GM21619 (cell line): Measurements from ENCODE around the gene IMMP2L.
"Not testable (repeated sequence)": the region's sequence is repeated elsewhere in the genome, so short reads cannot be mapped to it uniquely, and the experiment has no call there.

Source experiments
- ATAC-seq: cut with Tn5 transposase; IDR thresholded peaks from one replicate; pipeline ENCODE4 v1.9.1; 2021; ENCODE audit not compliant: unreplicated experiment

The IMMP2L gene

DNA sequence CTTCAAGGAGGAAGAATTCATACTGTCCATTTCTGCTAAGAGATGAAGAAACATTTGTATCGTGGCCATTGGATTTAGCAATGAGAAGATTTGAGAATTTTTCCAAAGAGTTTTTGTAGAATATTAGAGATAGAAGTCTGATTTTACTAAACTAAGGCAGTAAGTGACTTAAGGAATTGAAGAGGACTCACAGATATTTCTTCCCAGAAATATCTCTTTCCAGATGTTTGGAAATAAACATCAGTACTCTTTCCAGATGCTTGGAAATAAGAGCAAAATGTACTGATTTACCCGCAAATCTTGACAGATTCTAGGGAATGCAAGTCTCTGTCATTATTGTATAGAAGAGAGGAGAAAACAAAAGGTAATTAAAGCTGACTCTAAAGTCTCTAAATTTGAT lies 91.3 kb downstream of the IMMP2L start:
- ATAC-seq: no peak

DNA sequence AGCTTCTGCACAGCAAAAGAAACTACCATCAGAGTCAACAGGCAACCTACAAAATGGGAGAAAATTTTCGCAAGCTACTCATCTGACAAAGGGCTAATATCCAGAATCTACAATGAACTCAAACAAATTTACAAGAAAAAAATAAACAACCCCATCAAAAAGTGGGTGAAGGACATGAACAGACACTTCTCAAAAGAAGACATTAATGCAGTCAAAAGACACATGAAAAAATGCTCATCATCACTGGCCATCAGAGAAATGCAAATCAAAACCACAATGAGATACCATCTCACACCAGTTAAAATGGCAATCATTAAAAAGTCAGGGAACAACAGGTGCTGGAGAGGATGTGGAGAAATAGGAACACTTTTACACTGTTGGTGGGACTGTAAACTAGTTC lies 92.4 kb downstream of the IMMP2L start:
- not testable (repeated sequence) for ATAC-seq

DNA sequence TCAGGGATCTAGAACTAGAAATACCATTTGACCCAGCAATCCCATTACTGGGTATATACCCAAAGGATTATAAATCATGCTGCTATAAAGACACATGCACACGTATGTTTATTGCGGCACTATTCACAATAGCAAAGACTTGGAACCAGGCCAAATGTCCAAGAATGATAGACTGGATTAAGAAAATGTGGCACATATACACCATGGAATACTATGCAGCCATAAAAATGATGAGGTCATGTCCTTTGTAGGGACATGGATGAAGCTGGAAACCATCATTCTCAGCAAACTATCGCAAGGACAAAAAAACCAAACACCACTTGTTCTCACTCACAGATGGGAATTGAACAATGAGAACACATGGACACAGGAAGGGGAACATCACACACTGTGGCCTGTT lies 96.5 kb downstream of the IMMP2L start:
- not testable (repeated sequence) for ATAC-seq

DNA sequence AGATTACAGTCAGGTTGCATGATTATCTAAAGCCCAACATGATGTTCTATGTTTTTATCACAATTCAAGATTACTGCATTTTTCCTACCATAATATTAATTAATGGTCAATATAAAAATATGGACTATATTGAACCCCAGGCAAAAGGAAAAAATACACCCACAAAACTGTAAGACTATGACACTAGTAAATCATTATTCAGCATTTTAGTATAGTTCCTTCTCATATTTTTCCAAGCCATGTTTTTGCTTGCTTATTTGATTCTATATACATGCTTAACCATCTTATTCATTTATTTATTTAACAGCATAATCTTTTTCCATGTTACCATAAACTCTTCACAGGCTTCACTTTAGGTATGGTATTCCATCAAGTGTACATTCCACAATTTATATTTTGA lies 101.6 kb downstream of the IMMP2L start:
- no peak for ATAC-seq

DNA sequence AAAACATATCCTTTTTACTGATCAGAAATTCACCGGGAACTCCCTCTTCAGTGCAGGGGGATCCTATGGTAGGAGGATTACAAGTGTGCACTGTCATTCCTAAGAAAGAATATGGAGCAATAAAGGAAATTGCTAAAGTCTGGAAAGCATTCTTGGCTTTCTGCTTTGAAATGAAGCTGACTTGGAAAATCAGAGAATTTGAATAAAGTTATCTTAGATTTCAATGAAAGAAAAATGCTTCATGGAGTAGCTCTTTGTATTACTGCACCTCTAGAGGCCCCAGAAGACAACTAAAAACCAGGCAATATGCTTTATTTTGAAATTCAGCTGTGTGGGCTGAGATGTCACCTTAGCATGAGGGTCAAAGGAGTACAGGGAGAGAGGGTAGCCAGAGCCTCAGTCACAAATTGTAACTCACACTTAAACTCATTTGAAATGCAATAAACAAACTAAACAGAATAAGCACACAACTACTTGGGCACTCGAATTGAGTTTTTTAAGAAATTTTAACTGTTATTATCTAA lies 102.5 kb downstream of the IMMP2L start:
- ATAC-seq: no peak

DNA sequence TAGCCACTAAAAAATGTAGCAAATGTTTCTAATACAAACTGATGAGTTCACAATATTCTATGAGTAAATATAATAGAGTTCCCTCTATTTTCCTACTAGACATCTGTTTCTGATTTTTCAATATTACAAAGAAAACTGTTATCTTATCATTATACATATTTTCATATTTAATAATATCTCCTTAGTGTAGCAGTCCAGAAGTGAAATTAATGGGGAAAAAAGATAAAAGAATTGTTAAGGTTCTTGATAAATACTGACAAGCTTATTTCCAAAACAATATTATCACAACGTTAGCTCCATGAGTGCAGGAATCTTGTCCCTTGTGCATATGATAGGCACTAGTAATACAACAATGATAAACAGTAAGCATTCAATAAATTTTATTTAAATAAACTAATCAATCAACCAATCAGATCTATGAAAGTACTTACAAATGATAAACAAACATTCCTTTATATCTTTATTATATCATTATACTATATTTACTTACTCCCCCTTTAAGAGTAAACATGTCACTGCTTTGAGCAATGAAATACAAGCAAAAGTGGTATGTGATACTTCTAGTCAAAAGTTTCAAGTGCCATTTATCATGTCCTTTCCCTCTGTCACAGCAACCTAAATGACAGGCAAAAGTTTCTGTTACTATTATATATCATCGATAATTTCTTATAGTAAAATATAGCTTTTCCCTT lies 103.1 kb downstream of the IMMP2L start:
- ATAC-seq: no peak

DNA sequence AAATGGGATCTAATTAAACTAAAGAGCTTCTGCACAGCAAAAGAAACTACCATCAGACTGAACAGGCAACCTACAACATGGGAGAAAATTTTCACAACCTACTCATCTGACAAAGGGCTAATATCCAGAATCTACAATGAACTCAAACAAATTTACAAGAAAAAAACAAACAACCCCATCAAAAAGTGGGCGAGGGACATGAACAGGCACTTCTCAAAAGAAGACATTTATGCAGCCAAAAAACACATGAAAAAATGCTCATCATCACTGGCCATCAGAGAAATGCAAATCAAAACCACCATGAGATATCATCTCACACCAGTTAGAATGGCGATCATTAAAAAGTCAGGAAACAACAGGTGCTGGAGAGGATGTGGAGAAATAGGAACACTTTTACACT lies 111.6 kb downstream of the IMMP2L start:
- not testable (repeated sequence) for ATAC-seq

DNA sequence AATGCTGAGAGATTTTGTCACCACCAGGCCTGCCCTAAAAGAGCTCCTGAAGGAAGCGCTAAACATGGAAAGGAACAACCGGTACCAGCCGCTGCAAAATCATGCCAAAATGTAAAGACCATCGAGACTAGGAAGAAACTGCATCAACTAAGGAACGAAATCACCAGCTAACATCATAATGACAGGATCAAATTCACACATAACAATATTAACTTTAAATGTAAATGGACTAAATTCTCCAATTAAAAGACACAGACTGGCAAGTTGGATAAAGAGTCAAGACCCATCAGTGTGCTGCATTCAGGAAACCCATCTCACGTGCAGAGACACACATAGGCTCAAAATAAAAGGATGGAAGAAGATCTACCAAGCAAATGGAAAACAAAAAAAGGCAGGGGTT lies 114.8 kb downstream of the IMMP2L start:
- not testable (repeated sequence) for ATAC-seq

DNA sequence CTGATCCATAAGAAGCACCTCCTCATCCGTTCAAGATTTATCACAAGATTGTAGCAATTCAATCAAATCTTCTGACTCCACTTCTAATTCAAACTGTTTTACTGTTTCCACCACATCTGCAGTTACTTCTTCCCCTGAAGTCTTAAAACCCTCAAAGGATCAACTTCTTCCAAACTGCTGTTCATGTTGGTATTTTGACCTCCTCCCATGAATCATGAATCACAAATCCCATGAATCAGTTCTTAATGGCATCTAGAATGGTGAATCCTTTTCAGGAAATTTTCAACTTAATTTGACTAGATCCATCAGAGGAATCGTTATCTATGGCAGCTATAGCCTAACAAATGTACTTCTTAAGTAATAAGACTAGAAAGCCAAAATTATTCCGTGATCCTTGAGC lies 122.3 kb downstream of the IMMP2L start:
- no peak for ATAC-seq

DNA sequence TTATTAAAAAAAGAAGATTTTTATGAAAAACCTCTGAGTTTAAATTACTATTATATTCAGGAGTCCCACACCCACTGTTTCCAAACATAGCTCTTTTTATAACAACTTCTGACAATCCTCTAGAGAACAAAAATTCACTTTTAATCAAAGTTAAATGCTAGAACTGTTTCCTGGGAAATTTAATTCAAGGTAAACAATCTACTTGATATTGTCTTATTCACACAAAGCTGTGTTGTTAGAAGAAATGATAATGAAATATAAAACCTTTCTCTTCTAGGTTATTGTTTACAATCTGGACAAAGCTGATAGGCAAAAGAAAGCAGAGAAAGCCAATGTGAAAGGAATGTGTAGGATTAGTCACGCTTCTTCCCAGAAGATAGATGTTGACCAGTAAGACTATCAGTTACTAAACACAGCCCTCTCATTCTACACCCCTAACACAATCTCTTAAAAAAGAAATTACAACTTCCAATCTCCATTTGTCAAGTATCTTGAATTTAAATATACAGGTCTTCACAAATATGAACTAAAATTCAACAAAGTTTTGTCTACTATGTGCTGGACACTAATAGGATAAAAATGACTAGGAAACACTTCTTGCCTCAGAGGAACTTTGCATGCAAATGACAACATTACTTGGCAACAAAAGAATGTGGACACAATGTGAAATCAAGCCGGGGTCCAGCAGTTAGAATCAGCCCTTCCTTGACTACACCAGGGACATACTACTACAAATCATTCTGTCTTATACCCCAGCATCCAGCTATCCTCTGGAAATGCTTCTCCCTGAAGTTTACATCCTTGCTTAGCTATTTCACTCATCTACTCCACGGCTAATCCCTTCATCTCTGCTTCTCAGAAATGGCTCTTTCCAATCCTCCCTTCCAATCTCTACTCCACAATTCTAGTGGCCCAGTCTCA lies 123.7 kb downstream of the IMMP2L start:
- no peak for ATAC-seq

DNA sequence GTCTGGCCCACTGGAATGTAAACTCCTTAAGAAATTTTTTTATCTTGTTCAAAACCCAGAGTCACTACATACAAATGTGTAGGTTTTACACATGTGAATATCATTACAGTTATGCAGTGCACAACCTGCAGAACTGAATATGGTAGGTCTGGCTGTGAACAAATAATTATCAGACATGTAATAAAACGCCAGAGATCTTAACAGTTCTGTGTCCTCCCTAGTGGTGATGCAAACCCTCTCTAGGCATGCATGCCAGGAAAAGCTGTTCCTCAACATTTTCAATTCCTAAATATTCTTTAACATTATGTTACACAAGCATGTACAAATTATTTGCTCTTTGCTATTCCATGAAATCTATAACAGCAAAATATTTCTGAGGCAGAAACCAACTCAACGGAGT lies 124.6 kb downstream of the IMMP2L start:
- no peak for ATAC-seq

DNA sequence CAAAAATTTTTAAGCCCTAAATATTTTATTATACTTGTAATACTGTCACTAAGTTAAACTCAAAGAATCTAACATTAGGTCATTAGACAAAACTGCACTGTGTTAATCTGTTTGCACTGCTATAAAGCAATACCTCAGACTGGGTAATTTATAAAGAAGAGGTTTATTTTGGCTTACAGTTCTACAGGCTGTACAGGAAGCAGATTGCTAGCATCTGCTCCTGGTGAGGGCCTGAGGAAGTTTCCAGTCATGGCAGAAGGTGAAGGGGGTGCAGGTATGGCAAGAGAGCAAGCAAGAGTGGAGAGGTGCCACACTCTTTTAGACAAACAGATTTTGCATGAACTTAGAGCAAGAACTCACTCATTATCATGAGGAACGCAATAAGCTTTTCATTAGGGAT lies 125.7 kb downstream of the IMMP2L start:
- ATAC-seq: no peak

DNA sequence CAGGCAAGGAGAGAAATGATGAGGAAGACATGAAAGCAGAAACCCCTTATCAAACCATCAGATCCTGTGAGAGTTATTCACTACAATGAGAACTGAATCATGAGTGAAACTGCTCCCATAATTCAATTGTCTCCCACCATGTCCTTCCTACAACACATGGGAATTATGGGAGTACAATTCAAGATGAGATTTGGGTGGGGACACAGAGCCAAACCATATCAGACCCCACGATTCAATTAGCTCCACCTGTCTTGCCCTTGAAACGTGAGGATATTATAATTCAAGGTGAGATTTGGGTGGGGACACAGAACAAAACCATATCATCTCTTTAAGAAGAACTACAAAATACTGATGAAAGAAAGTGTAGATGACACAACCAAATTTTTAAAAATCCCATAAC lies 128.9 kb downstream of the IMMP2L start:
- no peak for ATAC-seq

DNA sequence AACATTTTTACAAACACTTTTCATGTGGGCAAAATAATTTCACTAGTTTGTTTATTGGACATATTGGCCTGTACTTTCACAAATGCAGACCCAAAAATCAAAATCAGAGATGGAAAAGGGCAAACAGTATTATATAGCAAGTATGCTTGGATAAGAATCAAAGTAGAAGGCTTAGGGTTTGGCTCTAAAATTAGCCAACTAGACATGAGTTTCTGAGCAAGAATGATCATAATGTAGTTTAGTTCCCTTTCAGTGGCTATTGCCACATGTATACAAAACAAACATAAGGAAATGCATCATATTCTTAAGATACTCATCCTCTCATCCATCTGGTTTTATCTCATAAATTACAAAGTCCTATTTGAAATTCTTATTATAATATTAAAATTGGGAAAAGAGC lies 132.5 kb downstream of the IMMP2L start:
- no peak for ATAC-seq

DNA sequence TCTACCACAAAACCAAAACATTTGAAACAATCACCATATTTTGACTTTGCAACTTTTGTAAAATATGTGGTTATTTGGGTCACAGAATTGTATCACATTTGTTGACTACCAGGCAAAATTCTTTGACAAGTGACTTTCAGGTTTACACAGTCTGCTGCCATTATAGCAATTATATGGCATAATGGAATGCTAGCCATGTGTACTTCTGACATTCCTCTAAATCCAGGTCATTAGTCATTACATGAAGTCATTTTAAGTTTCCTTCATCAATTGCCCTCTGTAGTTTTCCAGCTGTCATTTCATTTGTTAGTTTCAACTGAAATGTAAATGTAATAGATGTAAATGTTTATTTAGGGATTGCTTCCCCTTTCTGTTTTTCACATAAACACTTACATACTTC lies 137.5 kb downstream of the IMMP2L start:
- ATAC-seq: no peak

DNA sequence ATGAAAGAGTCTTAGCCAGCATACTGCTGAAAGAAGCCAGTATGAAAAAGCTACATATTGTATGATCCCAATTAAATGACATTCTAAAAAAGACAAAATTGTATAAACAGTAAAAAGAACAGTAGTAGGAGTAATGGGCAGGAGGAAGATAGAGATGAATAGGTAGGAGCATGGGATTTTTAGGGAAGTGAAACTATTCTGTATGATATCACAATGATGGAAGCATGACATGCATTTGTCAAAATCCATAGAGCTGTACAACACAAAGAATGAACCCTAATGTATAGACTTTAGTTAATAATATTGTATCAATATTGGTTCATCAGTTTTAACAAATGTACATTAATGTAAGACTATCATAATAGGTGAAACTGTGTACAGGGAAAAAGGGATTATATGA lies 147.9 kb downstream of the IMMP2L start:
- no peak for ATAC-seq

DNA sequence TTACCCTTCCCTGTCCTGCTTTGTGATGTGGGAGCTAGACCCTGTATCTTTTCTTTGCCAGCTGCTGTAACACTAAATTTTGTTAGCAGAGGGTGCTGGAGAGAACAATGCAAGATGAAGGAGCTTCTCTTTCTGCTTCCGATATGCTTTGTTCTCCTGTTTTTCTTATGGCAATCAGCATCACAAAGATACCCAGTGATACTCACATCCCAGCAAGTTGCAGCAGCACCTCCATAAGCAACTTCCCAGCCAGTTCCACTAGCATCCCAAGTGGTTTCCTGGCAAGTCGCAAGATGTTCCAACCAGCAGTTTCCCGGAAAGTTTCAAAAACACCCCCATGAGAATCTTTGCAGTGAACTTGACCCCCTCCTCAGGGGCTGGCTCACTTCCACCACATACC lies 148.6 kb downstream of the IMMP2L start:
- ATAC-seq: no peak

DNA sequence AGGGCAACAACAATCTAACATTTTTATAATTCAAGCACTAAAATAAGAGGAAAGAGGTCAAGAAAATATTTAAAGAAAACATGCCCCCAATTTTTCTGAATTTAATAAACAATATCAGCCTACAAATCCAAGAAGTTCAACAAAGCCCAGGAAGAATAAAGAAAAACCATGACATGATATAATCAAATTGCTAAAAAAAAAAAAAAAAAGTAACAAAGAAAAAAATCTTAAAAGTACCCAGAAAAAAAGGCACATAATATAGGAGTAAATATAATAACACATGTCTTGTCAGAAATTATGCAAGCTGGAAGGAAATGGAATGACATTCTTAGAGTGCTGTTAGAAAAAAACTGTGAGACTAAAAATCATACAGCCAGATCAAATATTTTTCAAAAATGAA lies 151.4 kb downstream of the IMMP2L start:
- no peak for ATAC-seq

DNA sequence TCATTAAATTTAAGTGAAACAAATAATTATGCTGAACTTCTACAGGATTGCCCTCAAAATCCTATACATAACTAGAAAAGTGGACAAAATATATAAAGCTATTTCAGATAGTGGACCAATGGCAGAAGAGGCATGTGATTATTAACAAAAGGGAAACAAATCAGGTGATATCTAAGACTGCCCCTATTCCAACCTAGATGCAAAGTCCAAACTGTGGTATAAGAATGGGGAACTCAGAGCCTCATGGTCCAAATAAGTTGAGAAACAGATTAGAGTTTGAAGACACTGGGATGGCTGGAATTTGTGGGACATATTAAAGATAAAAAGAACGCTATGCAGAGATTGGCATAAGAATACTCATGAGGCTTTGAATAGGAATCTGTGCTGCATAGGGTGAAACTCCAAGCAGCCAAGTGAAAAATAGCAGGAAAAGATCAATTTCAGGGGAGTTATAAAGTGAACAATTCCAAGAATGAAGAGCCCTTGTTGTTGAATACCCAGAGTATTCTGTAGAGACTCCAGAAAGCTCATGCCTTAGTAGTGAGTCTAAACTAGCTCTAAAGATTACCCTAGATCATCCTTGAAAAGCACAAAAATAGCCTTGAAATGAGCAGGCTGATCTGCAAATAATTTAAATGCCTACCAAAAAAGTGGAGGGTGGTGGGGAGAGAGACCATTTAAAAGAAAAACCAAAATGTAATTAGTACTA lies 152.4 kb downstream of the IMMP2L start:
- ATAC-seq: no peak

DNA sequence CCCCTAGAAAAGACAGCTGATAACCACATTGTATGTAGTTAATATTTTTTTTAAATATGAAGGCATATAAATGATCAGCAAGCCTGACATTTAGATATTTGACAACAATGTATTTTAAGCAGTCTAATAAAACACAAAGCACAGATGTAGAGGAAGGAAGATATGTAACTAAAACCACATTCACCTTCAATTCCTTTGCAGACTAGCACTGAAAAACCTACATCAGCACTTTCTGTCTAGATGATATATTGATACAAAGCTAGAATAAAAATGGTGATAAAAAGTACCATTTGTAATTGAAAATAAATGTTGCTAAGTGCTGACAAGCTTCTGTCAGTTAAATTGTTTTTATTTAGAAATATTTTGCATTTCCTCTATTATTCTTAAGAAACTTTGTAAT lies 153.6 kb downstream of the IMMP2L start:
- no peak for ATAC-seq

DNA sequence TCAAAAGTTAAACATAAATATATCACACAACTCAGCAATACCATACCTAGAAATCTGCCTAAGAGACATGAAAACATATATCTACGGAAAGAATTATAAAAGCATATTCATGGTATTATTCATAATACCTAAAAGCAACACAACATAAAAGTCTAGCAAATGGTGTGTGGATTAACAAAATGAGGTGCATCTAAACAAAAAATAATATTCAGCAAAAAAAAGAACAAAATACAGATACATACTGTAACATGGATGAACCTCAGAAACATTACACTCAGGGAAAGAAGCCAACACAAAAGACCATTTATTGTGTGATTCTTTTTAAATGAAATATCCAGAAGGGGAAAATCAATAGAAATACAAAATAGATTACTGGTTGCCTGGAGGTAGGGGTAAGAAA lies 155.0 kb downstream of the IMMP2L start:
- no peak for ATAC-seq

DNA sequence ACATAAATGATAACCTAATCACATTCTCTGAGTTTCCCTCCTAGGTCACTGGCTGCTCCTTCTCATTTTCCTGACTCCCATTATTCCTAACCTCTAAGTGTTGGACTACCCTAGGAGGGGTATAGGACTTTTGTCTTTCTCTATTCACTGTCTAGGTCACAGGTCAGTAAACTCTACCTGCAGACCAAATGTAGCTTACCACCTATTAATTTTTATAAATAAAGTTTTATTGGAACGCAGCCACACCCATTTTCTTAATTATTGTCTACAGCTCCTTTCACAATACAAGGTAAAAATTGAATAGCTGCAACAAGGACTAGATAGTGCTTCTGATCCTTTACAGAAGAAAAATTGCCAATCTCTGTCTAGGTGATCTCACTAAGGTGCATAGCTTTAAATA lies 156.7 kb downstream of the IMMP2L start:
- no peak for ATAC-seq
